Ovary (tissue), 9 donors: Measurements from ENCODE around the gene COL28A1. TPM values are rescaled to one million over a fixed set of nuclear protein-coding genes. Genes with fewer than 3 reads are reported as not detected.
"Not testable (repeated sequence)": the region's sequence is repeated elsewhere in the genome, so short reads cannot be mapped to it uniquely, and the experiment has no call there.

Experiments used
- DNase-seq, 5 donors: peaks; one replicate each; pipeline ENCODE4 v3.0.0-alpha.2; 2019 to 2020
- H3K27ac ChIP-seq, 2 donors: fragments of 200-600 bp; one replicate each; pipeline versions ENCODE4 v1.5.1 to v1.8.0; 2019 to 2022
- H3K27me3 ChIP-seq: fragments of 200-600 bp; one replicate; pipeline ENCODE4 v1.8.0; 2022
- H3K36me3 ChIP-seq: fragments of 200-600 bp; sonication (generic); one replicate; pipeline ENCODE4 v1.5.1; 2019
- H3K4me1 ChIP-seq: one replicate; pipeline ENCODE4 v1.8.1; 2013; ENCODE audit warnings: mild to moderate bottlenecking, moderate library complexity; ENCODE audit not compliant: insufficient read depth
- H3K4me3 ChIP-seq: fragments of 200-600 bp; sonication (generic); one replicate; pipeline ENCODE4 v1.5.1; 2017
- H3K9me3 ChIP-seq, 2 donors: fragments of 200-600 bp in 1 of 2; sonication (generic) in 1 of 2; one replicate each; pipeline versions ENCODE4 v1.5.1 to v1.8.1; 2013 to 2019; ENCODE audit warnings: mild to moderate bottlenecking in 1 of 2, moderate library complexity in 1 of 2
- EP300 ChIP-seq: sonication (generic); formaldehyde crosslinking; IDR thresholded peaks from one replicate; pipeline ENCODE4 v1.6.1; 2017; ENCODE audit warnings: antibody characterized with exemption
- POLR2A ChIP-seq: fragments of 450-650 bp; IDR thresholded peaks from one replicate; pipeline ENCODE4 v1.6.1; 2017; ENCODE audit warnings: antibody characterized with exemption, mild to moderate bottlenecking, moderate library complexity
- WGBS, 3 donors: extraction: QIAGEN DNeasy Blood & Tissue Kit in 1 of 3; methylation state at CpG; one replicate each; pipeline versions ENCODE4 v1.1.5 to v1.1.7; 2013 to 2017; 5-methylcytosine and 5-hydroxymethylcytosine counted together
- intact Hi-C, 4 donors: fragments of 100-400 bp; cut with DNase I; formaldehyde crosslinking; loops; one replicate each; pipeline versions ENCODE4 v1.11.0 to v1.15.1; 2022 to 2023
- polyA plus RNA-seq, 2 donors: library from polyadenylated mRNA; stranded (reverse); fragments of 200-250 nt in 1 of 2; fragments of 350-450 nt in 1 of 2; fragmentation: Illumina TruSeq in 1 of 2; extraction: RNeasy Lipid Tissue Mini Kit (QIAGEN cat#74804) in 1 of 2; gene quantifications; one replicate each; pipeline ENCODE4 v1.2.3, GENCODE V29; 2013 to 2014
- total RNA-seq, 7 donors: library from RNA; depleted of rRNA in 2 of 7; stranded (reverse); fragments of >200 nt in 2 of 7; fragmentation: NEBNext Ultra II Directional in 3 of 7; extraction: Animal tissue kit (Norgen Biotek cat#: 25700) in 3 of 7; gene quantifications; one replicate each; pipeline versions ENCODE4 v1.1.0 to v1.2.4, GENCODE V29; 2016 to 2023
- TF ChIP-seq, protein P1 (sequence below), 3 donors: fragments of 450-650 bp in 2 of 3; fragments of 200-600 bp in 1 of 3; IDR thresholded peaks; one replicate each; pipeline versions ENCODE4 v1.5.1 to v1.8.0; 2016 to 2022; ENCODE audit warnings: antibody characterized with exemption in 3 of 3, mild to moderate bottlenecking in 1 of 3
- donor health status: DM: no; HTN: no; CAD: no; lungs with moderate emphysema.
- donor health status: DM: no; HTN: no; CAD: no.
- donor health status: Bipolar disorder and iron deficiency.
- donor health status: DM: yes; HTN: yes; CAD: no.
- donor health status: DM: no; HTN: no; CAD: no.
- donor health status: DM: yes; HTN: yes; CAD: no.

The COL28A1 gene
- total and polyA plus RNA-seq, 9 donors: 0.29 to 4.2 (median 1.4) TPM

DNA sequence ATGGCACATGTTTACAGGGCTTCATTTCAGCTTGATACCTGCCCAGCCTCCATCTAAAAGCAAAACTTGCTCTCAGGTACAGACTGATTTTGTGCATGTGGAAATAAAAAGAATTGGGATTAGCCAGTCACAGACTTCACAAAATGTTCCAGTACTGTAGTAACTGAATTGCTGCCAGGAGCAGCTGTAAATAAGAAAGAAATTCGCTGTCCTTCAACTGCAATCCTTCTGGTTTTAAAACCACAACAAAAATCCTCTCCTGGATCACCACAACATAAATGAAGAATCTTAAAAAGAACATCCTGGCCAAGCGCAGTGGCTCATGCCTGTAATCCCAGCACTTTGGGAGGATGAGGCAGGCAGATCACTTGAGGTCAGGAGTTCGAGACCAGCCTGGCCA lies 27.1 kb upstream of the COL28A1 start:
- Histone ChIP-seq H3K27ac (no peak overlapping the region), H3K4me3 (no peak overlapping the region), H3K27me3 (no peaks in the 10 kb centered on the region), H3K36me3 (no peaks in the 10 kb centered on the region), H3K9me3 (no peaks in the 10 kb centered on the region), H3K4me1 (no peaks in the 10 kb centered on the region)
- DNase-seq: no peak
- TF ChIP-seq POLR2A (no peak), EP300 (no peak)
- TF ChIP-seq, protein P1, sequence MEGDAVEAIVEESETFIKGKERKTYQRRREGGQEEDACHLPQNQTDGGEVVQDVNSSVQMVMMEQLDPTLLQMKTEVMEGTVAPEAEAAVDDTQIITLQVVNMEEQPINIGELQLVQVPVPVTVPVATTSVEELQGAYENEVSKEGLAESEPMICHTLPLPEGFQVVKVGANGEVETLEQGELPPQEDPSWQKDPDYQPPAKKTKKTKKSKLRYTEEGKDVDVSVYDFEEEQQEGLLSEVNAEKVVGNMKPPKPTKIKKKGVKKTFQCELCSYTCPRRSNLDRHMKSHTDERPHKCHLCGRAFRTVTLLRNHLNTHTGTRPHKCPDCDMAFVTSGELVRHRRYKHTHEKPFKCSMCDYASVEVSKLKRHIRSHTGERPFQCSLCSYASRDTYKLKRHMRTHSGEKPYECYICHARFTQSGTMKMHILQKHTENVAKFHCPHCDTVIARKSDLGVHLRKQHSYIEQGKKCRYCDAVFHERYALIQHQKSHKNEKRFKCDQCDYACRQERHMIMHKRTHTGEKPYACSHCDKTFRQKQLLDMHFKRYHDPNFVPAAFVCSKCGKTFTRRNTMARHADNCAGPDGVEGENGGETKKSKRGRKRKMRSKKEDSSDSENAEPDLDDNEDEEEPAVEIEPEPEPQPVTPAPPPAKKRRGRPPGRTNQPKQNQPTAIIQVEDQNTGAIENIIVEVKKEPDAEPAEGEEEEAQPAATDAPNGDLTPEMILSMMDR (IDR thresholded peaks at IDR 0.05): no peak
- intact Hi-C loops: no loop called here
- WGBS, 3 donors: 11 to 16% (median 14%) methylated on average over 3 of the region's 3 CpGs

GRCh38 chr7:7561591-7561990 lies 25.9 kb upstream of the COL28A1 start:
- H3K27me3 ChIP-seq, H3K4me3 ChIP-seq, DNase-seq, H3K9me3 ChIP-seq, intact Hi-C loops, H3K4me1 ChIP-seq, H3K27ac ChIP-seq, H3K36me3 ChIP-seq: not testable (repeated sequence)
- WGBS, 3 donors: 97 to 98% (median 97%) methylated on average over 5 of the region's 5 CpGs

GRCh38 chr7:7557252-7557651 lies 21.6 kb upstream of the COL28A1 start:
- DNase-seq: no peak
- Histone ChIP-seq H3K9me3 (no peaks in the 10 kb centered on the region), H3K27me3 (no peaks in the 10 kb centered on the region), H3K4me3 (no peak overlapping the region), H3K27ac (no peak overlapping the region), H3K36me3 (no peaks in the 10 kb centered on the region), H3K4me1 (no peaks in the 10 kb centered on the region)
- TF ChIP-seq, protein P1 (IDR thresholded peaks at IDR 0.05): no peak
- TF ChIP-seq POLR2A (no peak), EP300 (no peak)
- WGBS, 3 donors: 94 to 97% (median 95%) methylated on average over 5 of the region's 5 CpGs
- intact Hi-C loops: no loop called here

- Histone ChIP-seq H3K36me3 (no peaks in the 10 kb centered on the region), H3K4me1 (no peaks in the 10 kb centered on the region), H3K27me3 (no peaks in the 10 kb centered on the region), H3K9me3 (no peaks in the 10 kb centered on the region), H3K27ac (no peak overlapping the region), H3K4me3 (no peak overlapping the region)
- 97 to 100% (median 100%) methylated on average over 1 of the region's 1 CpG for WGBS, 3 donors
- intact Hi-C loops: no loop called here
- TF ChIP-seq, protein P1 (IDR thresholded peaks at IDR 0.05): no peak
- TF ChIP-seq EP300: no peak
- DNase-seq: no peak
Observed at GRCh38 chr7:7556852-7557251, 21.2 kb upstream of the COL28A1 start.

DNA sequence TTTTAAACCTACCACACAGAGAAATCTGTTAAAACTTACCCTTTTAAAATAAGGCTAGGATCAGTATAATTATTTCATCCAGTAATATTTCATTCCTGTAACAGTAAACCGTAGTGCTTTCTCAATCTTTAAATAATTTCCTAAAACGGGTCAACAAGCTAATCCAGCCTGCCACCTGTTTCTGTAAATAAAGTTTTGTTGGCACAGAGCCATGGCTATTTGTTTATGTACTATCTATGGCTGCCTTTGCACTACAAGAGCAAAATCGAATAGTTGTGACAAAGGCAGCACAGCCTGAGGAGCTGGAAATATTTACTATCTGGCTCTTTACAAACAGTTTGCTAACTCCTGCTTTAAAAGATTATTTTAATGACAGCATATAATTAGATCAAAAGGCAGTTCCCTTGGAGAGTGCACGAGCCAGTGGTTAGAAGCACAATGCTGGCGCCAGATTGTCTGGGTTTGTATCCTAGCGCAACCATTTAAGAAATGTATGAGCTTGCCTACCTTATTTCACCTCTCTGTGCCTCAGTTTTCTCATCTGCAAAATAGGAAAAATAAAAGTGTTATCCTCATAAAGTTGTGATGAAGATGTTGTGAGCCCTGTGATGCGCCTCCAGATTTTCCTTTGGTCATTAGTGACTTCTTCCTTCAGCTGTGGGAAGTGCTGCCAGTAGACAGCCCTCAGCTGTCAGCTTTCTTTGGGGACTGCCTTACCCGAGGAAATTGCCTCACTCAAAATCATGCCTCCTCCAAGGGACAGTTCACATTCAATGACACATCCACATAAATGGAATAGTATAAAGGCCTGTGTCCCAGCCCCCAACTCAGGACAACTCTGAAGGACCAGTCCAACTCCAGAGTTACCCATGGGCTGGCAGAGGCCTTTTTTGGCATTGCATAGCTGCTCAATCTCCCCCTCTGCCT lies 19.2 kb upstream of the COL28A1 start:
- no peak for DNase-seq
- H3K4me1 ChIP-seq: no peaks in the 10 kb centered on the region
- intact Hi-C loops: no loop called here
- no peaks in the 10 kb centered on the region for H3K9me3 ChIP-seq
- no peaks in the 10 kb centered on the region for H3K36me3 ChIP-seq
- TF ChIP-seq, protein P1 (IDR thresholded peaks at IDR 0.05): no peak
- TF ChIP-seq POLR2A (no peak), EP300 (no peak)
- H3K27me3 ChIP-seq: no peaks in the 10 kb centered on the region
- 44 to 52% (median 46%) methylated on average over 8 of the region's 8 CpGs for WGBS, 3 donors
- H3K4me3 ChIP-seq: no peak overlapping the region
- no peak overlapping the region for H3K27ac ChIP-seq
